HCT116 (cell line): ENCODE results near the gene FRAT2.

Experiments used
- EZH2 ChIP-seq: fragments of 200-600 bp; sonication (generic); IDR thresholded peaks from 2 replicates; pipeline ENCODE4 v1.6.1; 2017; ENCODE audit warnings: antibody characterized with exemption, mixed run types
- JUND ChIP-seq: IDR thresholded peaks from 2 replicates; pipeline ENCODE4 v1.6.1; 2012
- POLR2A ChIP-seq: IDR thresholded peaks from 2 replicates; pipeline ENCODE4 v1.7.0; 2011; ENCODE audit warnings: borderline replicate concordance; ENCODE audit not compliant: insufficient read depth, insufficient read length; ENCODE audit errors: extremely low read depth
- POLR2AphosphoS5 ChIP-seq: IDR thresholded peaks from 2 replicates; pipeline ENCODE4 v1.6.1; 2011; ENCODE audit warnings: mild to moderate bottlenecking, low read depth, low read length, moderate library complexity
- SIN3A ChIP-seq: IDR thresholded peaks from 2 replicates; pipeline ENCODE4 v1.6.1; 2012; ENCODE audit warnings: low read depth
- TCF7L2 ChIP-seq: IDR thresholded peaks from 2 replicates; pipeline ENCODE4 v1.7.0; 2011; ENCODE audit warnings: borderline replicate concordance, inconsistent platforms; ENCODE audit not compliant: insufficient read depth, insufficient read length; ENCODE audit errors: extremely low read depth
- TF ChIP-seq, protein P1 (sequence below), 3 experiments: fragments of 200-600 bp in 1 of 3; sonication (generic) in 1 of 3; IDR thresholded peaks in 2 of 3; conservative IDR thresholded peaks in 1 of 3; 2 replicates each; pipeline ENCODE4 v1.5.1; 2012 to 2017; ENCODE audit warnings: low read depth in 2 of 3, low read length in 2 of 3, antibody characterized with exemption in 1 of 3, borderline replicate concordance in 1 of 3, control low read depth in 1 of 3, mild to moderate bottlenecking in 1 of 3, mixed read lengths in 1 of 3, mixed run types in 1 of 3, moderate library complexity in 1 of 3; ENCODE audit not compliant: insufficient read depth in 1 of 3
- TF ChIP-seq, protein P2 (sequence below): IDR thresholded peaks from 2 replicates; pipeline ENCODE4 v1.6.1; 2012

DNA sequence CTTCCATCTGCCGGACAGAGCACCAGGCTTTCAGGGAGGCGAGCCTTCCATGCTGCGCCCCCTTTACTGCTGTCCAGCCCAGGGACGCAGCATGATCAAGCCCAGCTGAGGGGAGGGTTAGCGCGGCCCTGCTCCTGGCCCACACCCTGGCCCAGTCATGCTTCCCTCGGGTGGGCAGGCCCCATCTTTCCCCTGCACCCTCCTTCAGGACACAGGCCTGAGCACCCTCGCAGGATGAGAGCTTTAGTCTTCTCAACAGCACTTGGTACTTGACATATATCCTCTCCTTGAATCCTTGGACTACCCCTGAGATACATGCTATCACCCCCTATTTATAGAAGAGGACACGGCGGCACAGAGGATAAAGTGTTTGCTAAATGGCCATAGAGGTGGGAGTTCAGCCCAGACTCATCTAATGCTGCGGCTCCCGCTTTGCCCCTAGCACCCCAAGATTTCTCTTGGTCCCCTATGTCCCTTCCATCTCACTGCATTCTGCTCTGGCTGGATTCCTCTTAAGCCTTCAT, 32.7 kb upstream of the FRAT2 start:
- TF ChIP-seq, protein P1, sequence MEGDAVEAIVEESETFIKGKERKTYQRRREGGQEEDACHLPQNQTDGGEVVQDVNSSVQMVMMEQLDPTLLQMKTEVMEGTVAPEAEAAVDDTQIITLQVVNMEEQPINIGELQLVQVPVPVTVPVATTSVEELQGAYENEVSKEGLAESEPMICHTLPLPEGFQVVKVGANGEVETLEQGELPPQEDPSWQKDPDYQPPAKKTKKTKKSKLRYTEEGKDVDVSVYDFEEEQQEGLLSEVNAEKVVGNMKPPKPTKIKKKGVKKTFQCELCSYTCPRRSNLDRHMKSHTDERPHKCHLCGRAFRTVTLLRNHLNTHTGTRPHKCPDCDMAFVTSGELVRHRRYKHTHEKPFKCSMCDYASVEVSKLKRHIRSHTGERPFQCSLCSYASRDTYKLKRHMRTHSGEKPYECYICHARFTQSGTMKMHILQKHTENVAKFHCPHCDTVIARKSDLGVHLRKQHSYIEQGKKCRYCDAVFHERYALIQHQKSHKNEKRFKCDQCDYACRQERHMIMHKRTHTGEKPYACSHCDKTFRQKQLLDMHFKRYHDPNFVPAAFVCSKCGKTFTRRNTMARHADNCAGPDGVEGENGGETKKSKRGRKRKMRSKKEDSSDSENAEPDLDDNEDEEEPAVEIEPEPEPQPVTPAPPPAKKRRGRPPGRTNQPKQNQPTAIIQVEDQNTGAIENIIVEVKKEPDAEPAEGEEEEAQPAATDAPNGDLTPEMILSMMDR (IDR thresholded peaks at IDR 0.05 in 2 of 3, conservative IDR thresholded peaks at IDR 0.05 in 1 of 3; ENCODE audit: borderline replicate concordance in 1 of 3, insufficient read depth in 1 of 3, low read depth in 2 of 3, low read length in 2 of 3), result no peak
- TF ChIP-seq POLR2A (no peak), JUND (no peak), POLR2AphosphoS5 (no peak), SIN3A (no peak), TCF7L2 (no peak), EZH2 (no peak)
- TF ChIP-seq, protein P2, sequence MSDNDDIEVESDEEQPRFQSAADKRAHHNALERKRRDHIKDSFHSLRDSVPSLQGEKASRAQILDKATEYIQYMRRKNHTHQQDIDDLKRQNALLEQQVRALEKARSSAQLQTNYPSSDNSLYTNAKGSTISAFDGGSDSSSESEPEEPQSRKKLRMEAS, result no peak
